PC-3 (cell line): ENCODE data around the gene HLA-G. TPM values are rescaled to one million over a fixed set of nuclear protein-coding genes. Genes with fewer than 3 reads are reported as not detected.

Experiments used
- ATAC-seq: fragments of 200-7000 bp; cut with Tn5 transposase; 2 replicates; pipeline ENCODE4 v1.9.1; 2020; ENCODE audit warnings: mild to moderate bottlenecking, moderate library complexity
- BruUV-seq: library from RNA; stranded (reverse); fragments of 400-500 nt; replicated peaks from 2 replicates; lab custom pipeline; 2021; lab: Mats Ljungman, UMichigan
- CTCF ChIA-PET: fragments of 300-600 bp; sonication (Branson Sonifier 250); formaldehyde crosslinking; loops from one replicate; lab custom pipeline; 2022; ENCODE audit warnings: antibody characterized with exemption; lab: Charles Lee
- POLR2A ChIA-PET: fragments of 300-600 bp; sonication (Branson Sonifier 250); formaldehyde crosslinking; loops from one replicate; lab custom pipeline; 2022; ENCODE audit warnings: antibody characterized with exemption; ENCODE audit not compliant: unreplicated experiment; lab: Charles Lee
- DNase-seq: peaks from one replicate; pipeline ENCODE4 v3.0.0-alpha.2; 2015
- H2AFZ ChIP-seq: fragments of 300-600 bp; sonication (generic); 2 replicates; pipeline ENCODE4 v1.6.0; 2016; ENCODE audit warnings: antibody characterized with exemption, low read length
- H3F3A ChIP-seq: fragments of 300-600 bp; sonication (generic); one replicate; pipeline ENCODE4 v1.6.0; 2017; ENCODE audit warnings: antibody characterized with exemption, low read length, control low read depth, mild to moderate bottlenecking; ENCODE audit not compliant: unreplicated experiment
- H3K27ac ChIP-seq: fragments of 300-600 bp; sonication (generic); 2 replicates; pipeline ENCODE4 v1.5.1; 2016; ENCODE audit warnings: mild to moderate bottlenecking, low read length
- H3K27me3 ChIP-seq: fragments of 300-600 bp; sonication (generic); 2 replicates; pipeline ENCODE4 v1.6.1; 2016; ENCODE audit warnings: low read length, mixed read lengths
- H3K36me3 ChIP-seq: fragments of 300-600 bp; sonication (generic); 2 replicates; pipeline ENCODE4 v1.6.1; 2016; ENCODE audit warnings: low read depth, mixed run types, low read length, mixed read lengths
- H3K4me1 ChIP-seq: fragments of 300-600 bp; sonication (generic); 2 replicates; pipeline ENCODE4 v1.5.1; 2016; ENCODE audit warnings: low read length; ENCODE audit not compliant: insufficient read depth
- H3K4me2 ChIP-seq: fragments of 300-600 bp; sonication (generic); 2 replicates; pipeline ENCODE4 v1.6.0; 2016; ENCODE audit warnings: low read length
- H3K4me3 ChIP-seq: fragments of 300-600 bp; sonication (generic); 2 replicates; pipeline ENCODE4 v1.5.1; 2016; ENCODE audit warnings: mild to moderate bottlenecking, low read length, mixed read lengths
- H3K79me2 ChIP-seq: fragments of 300-600 bp; sonication (generic); 2 replicates; pipeline ENCODE4 v1.6.1; 2017; ENCODE audit warnings: low read length, mixed read lengths
- H3K9ac ChIP-seq: fragments of 300-600 bp; sonication (generic); 2 replicates; pipeline ENCODE4 v1.6.0; 2016; ENCODE audit warnings: mild to moderate bottlenecking, low read length
- H3K9me2 ChIP-seq: fragments of 300-600 bp; sonication (generic); replicated peaks from 2 replicates; pipeline ENCODE4 v1.6.1; 2016; ENCODE audit warnings: mixed run types, low read length, mixed read lengths
- H3K9me3 ChIP-seq: fragments of 300-600 bp; sonication (generic); 2 replicates; pipeline ENCODE4 v1.6.1; 2016; ENCODE audit warnings: low read length, mixed read lengths
- H4K20me1 ChIP-seq: fragments of 300-600 bp; sonication (generic); 2 replicates; pipeline ENCODE4 v1.6.1; 2016; ENCODE audit warnings: low read length, mixed read lengths
- CTCF ChIP-seq: fragments of 300-600 bp; sonication (generic); conservative IDR thresholded peaks from 2 replicates; pipeline ENCODE4 v1.5.1; 2017; ENCODE audit warnings: antibody characterized with exemption, low read depth, mild to moderate bottlenecking, low read length
- EZH2 ChIP-seq: fragments of 300-600 bp; sonication (generic); IDR thresholded peaks from one replicate; pipeline ENCODE4 v1.6.1; 2017; ENCODE audit warnings: antibody characterized with exemption, mild to moderate bottlenecking, low read length; ENCODE audit not compliant: unreplicated experiment
- EZH2phosphoT487 ChIP-seq: fragments of 300-600 bp; sonication (generic); IDR thresholded peaks from 2 replicates; pipeline ENCODE4 v1.6.1; 2018; ENCODE audit warnings: mild to moderate bottlenecking, antibody characterized with exemption, low read length, borderline replicate concordance
- intact Hi-C: fragments of 100-400 bp; cut with micrococcal nuclease; formaldehyde crosslinking; loops from 2 replicates; pipeline ENCODE4 v1.9.0; 2023
- total RNA-seq: library from RNA; depleted of rRNA; stranded (reverse); fragments of >200 nt; gene quantifications from 2 replicates; pipeline ENCODE4 v1.2.3, GENCODE V29; 2014

HLA-G gene
- total RNA-seq, 1 experiment from 2014 or later: not detected

GRCh38 chr6:29813809-29814208 lies 13.8 kb upstream of the HLA-G start:
- H3K4me3 ChIP-seq: no peak overlapping the region
- H3K9me2 ChIP-seq: no peaks in the 10 kb centered on the region
- peak; percentile 68 for DNase-seq
- H3K36me3 ChIP-seq: no peaks in the 10 kb centered on the region
- no peak for TF ChIP-seq EZH2phosphoT487
- 0 out of 2 replicates have a peak, but pooled peaks have one; percentile 11 for TF ChIP-seq CTCF
- intact Hi-C loops: no loop called here
- H3K4me1 ChIP-seq: peaks cover 8% of the 10 kb centered on the region; the same call in 1 of the 2 replicates
- no peak overlapping the region for H3K9ac ChIP-seq
- no peaks in the 10 kb centered on the region for H3K27me3 ChIP-seq
- no TSS peak for BruUV-seq
- no peaks in the 10 kb centered on the region for H3K79me2 ChIP-seq
- H2AFZ ChIP-seq: peak overlapping the region; percentile 73; the same call in 1 of the 2 replicates
- peak; percentile 77 for ATAC-seq
- no peaks in the 10 kb centered on the region for H3F3A ChIP-seq
- no peaks in the 10 kb centered on the region for H3K9me3 ChIP-seq
- no peak overlapping the region for H3K4me2 ChIP-seq
- ChIA-PET POLR2A (no interaction called here), CTCF (no interaction called here)
- H3K27ac ChIP-seq: 0 out of 2 replicates have a peak overlapping the region, but pooled peaks have one; percentile 12
- H4K20me1 ChIP-seq: no peaks in the 10 kb centered on the region

DNA sequence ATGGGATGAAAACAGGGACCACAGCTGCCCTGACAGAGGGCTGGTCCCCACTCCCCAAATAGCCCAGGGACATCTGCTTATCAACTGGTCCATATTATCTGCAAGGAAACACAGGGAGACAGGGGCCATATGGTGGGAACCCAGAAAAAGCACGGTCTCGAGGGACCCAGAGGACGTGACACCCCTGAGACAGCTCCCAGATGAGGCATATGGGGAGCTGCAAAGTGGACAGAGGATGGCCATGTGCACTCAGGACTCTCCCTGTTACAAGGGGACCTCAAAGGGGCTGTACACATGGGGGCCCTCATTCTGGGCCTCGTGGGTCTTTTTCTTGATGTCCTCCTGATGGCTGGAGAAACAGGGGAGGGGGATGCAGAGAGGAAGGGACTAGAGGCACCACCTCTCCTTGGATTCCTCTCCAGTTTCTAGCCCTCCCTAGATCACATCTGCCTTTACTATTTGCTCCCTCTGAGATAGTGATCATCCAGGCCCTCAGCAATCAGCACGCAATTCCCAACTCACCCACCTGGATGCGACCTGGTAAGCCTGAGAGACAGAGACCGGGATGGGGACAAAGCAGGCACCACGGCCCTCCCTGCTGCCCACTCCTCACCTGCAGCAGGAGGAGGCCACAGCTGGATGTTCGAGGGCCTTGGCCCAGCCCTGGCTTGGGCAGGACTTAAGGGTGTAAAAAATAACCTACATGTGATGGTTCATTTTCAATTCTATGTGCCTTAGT lies 13.1 kb upstream of the HLA-G start:
- no peak for DNase-seq
- POLR2A ChIA-PET: no interaction called here
- H3K4me3 ChIP-seq: no peak overlapping the region
- no peaks in the 10 kb centered on the region for H3K36me3 ChIP-seq
- intact Hi-C loops: no loop called here
- H4K20me1 ChIP-seq: no peaks in the 10 kb centered on the region
- H3K4me1 ChIP-seq: peaks cover 8% of the 10 kb centered on the region; the same call in 1 of the 2 replicates
- H2AFZ ChIP-seq: peak overlapping the region; percentile 73; the same call in 1 of the 2 replicates
- H3F3A ChIP-seq: no peaks in the 10 kb centered on the region
- H3K27ac ChIP-seq: 0 out of 2 replicates have a peak overlapping the region, but pooled peaks have one; percentile 12
- CTCF ChIA-PET: no interaction called here
- ATAC-seq: no peak
- H3K27me3 ChIP-seq: no peaks in the 10 kb centered on the region
- no peak overlapping the region for H3K9ac ChIP-seq
- no peaks in the 10 kb centered on the region for H3K9me3 ChIP-seq
- TF ChIP-seq EZH2 (no peak), CTCF (no peak), EZH2phosphoT487 (no peak)
- no peak overlapping the region for H3K4me2 ChIP-seq
- H3K9me2 ChIP-seq: no peaks in the 10 kb centered on the region
- BruUV-seq: no TSS peak
- no peaks in the 10 kb centered on the region for H3K79me2 ChIP-seq
